IMR-90 (cell line): ENCODE data around the gene CTBP1. TPM values are rescaled to one million over a fixed set of nuclear protein-coding genes. Genes with fewer than 3 reads are reported as not detected.

ENCODE experiments used
- ATAC-seq: fragments of 200-7000 bp; cut with Tn5 transposase; 2 replicates; pipeline ENCODE4 v1.9.1; 2020; ENCODE audit warnings: low read depth, mild to moderate bottlenecking, moderate library complexity
- BruUV-seq: library from RNA; stranded (reverse); fragments of 400-500 nt; replicated peaks from 2 replicates; lab custom pipeline; 2021; lab: Mats Ljungman, UMichigan
- CTCF ChIA-PET: fragments of 300-600 bp; formaldehyde crosslinking; extraction: SDS; loops from one replicate; lab custom pipeline; 2021; ENCODE audit warnings: antibody characterized with exemption; lab: Yijun Ruan, JAX
- POLR2A ChIA-PET: fragments of 300-600 bp; sonication (Branson Sonifier 250); formaldehyde crosslinking; loops from one replicate; lab custom pipeline; 2022; ENCODE audit warnings: antibody characterized with exemption; ENCODE audit not compliant: unreplicated experiment; lab: Charles Lee
- DNase-seq: peaks from one replicate; pipeline ENCODE4 v3.0.0; 2013
- H2AFZ ChIP-seq: replicated peaks from 2 replicates; pipeline ENCODE3; 2013; ENCODE audit warnings: low read length, mild to moderate bottlenecking; ENCODE audit not compliant: poor library complexity
- H2AK5ac ChIP-seq: 2 replicates; pipeline ENCODE4 v1.6.1; 2013; ENCODE audit warnings: low read depth, low read length, inconsistent platforms
- H2AK9ac ChIP-seq: replicated peaks from 2 replicates; pipeline ENCODE3; 2013; ENCODE audit warnings: mild to moderate bottlenecking, low read depth, low read length, moderate library complexity; ENCODE audit not compliant: poor library complexity
- H2BK120ac ChIP-seq: 2 replicates; pipeline ENCODE4 v1.6.1; 2013; ENCODE audit warnings: low read depth, low read length, inconsistent platforms
- H2BK15ac ChIP-seq: 3 replicates; pipeline ENCODE4 v1.6.1; 2013; ENCODE audit warnings: low read depth, low read length, inconsistent platforms
- H2BK20ac ChIP-seq: 2 replicates; pipeline ENCODE4 v1.6.1; 2013; ENCODE audit warnings: low read depth, mild to moderate bottlenecking, inconsistent platforms, low read length, moderate library complexity
- H2BK5ac ChIP-seq: 2 replicates; pipeline ENCODE4 v1.6.1; 2013; ENCODE audit warnings: mild to moderate bottlenecking, low read depth, low read length, inconsistent platforms; ENCODE audit not compliant: poor library complexity, severe bottlenecking
- H3K14ac ChIP-seq: replicated peaks from 2 replicates; pipeline ENCODE4 v1.6.1; 2013; ENCODE audit warnings: low read depth, low read length, inconsistent platforms
- H3K18ac ChIP-seq: 2 replicates; pipeline ENCODE4 v1.6.1; 2013; ENCODE audit warnings: low read depth, low read length, control low read depth
- H3K23ac ChIP-seq: 2 replicates; pipeline ENCODE4 v1.6.1; 2013; ENCODE audit warnings: low read depth, low read length, inconsistent platforms
- H3K27ac ChIP-seq: 2 replicates; pipeline ENCODE4 v1.5.1; 2013; ENCODE audit warnings: mild to moderate bottlenecking, control low read depth, low read length; ENCODE audit not compliant: insufficient read depth
- H3K27me3 ChIP-seq: 2 replicates; pipeline ENCODE4 v1.6.1; 2013; ENCODE audit warnings: low read length; ENCODE audit not compliant: control insufficient read depth, insufficient read depth
- H3K36me3 ChIP-seq: 2 replicates; pipeline ENCODE4 v1.6.1; 2013; ENCODE audit warnings: low read length, mixed read lengths; ENCODE audit not compliant: control insufficient read depth, insufficient read depth
- H3K4ac ChIP-seq: 2 replicates; pipeline ENCODE4 v1.6.1; 2013; ENCODE audit warnings: low read depth, low read length, inconsistent platforms
- H3K4me1 ChIP-seq: 2 replicates; pipeline ENCODE4 v1.6.1; 2013; ENCODE audit warnings: low read length, mixed read lengths; ENCODE audit not compliant: control insufficient read depth, insufficient read depth
- H3K4me2 ChIP-seq: 2 replicates; pipeline ENCODE4 v1.6.1; 2013; ENCODE audit warnings: low read depth, mild to moderate bottlenecking, control low read depth, low read length, moderate library complexity
- H3K4me3 ChIP-seq: 2 replicates; pipeline ENCODE4 v1.5.1; 2013; ENCODE audit warnings: low read depth, mild to moderate bottlenecking, control low read depth, low read length, moderate library complexity; ENCODE audit not compliant: insufficient read depth
- H3K56ac ChIP-seq: 2 replicates; pipeline ENCODE4 v1.6.1; 2013; ENCODE audit warnings: low read length, inconsistent platforms; ENCODE audit not compliant: insufficient read depth; ENCODE audit errors: extremely low read depth
- H3K79me1 ChIP-seq, 2 experiments: 2 replicates each; pipeline ENCODE4 v1.6.1; 2013; ENCODE audit warnings: low read length in 2 of 2, inconsistent platforms in 1 of 2, low read depth in 1 of 2
- H3K9ac ChIP-seq: 2 replicates; pipeline ENCODE4 v1.6.1; 2013; ENCODE audit warnings: low read depth, low read length, control low read depth
- H3K9me1 ChIP-seq: 2 replicates; pipeline ENCODE4 v1.6.1; 2013; ENCODE audit warnings: low read length, inconsistent platforms; ENCODE audit not compliant: insufficient read depth
- H3K9me3 ChIP-seq: 2 replicates; pipeline ENCODE4 v1.6.1; 2013; ENCODE audit warnings: low read length; ENCODE audit not compliant: control insufficient read depth, insufficient read depth
- H4K20me1 ChIP-seq: 2 replicates; pipeline ENCODE4 v1.6.1; 2013; ENCODE audit warnings: low read length, inconsistent platforms; ENCODE audit not compliant: insufficient read depth
- H4K5ac ChIP-seq: 2 replicates; pipeline ENCODE4 v1.6.1; 2013; ENCODE audit warnings: mild to moderate bottlenecking, low read depth, low read length, control low read depth
- H4K8ac ChIP-seq, 2 experiments: 2 replicates each; pipeline ENCODE4 v1.6.1; 2013; ENCODE audit warnings: low read depth in 2 of 2, low read length in 2 of 2, control low read depth in 1 of 2, inconsistent platforms in 1 of 2
- H4K91ac ChIP-seq: 2 replicates; pipeline ENCODE4 v1.6.1; 2013; ENCODE audit warnings: low read depth, low read length, inconsistent platforms; ENCODE audit not compliant: insufficient read depth
- BHLHE40 ChIP-seq: fragments of 150-350 bp; IDR thresholded peaks from 2 replicates; pipeline ENCODE4 v1.6.1; 2016; ENCODE audit warnings: mild to moderate bottlenecking, low read depth, low read length
- CEBPB ChIP-seq: IDR thresholded peaks from 2 replicates; pipeline ENCODE4 v1.6.1; 2012; ENCODE audit warnings: low read depth, low read length, improper control_type of control experiment
- CHD1 ChIP-seq: IDR thresholded peaks from 2 replicates; pipeline ENCODE4 v1.6.1; 2012; ENCODE audit warnings: low read depth, low read length, improper control_type of control experiment
- CTCF ChIP-seq: conservative IDR thresholded peaks from 2 replicates; pipeline ENCODE4 v1.5.1; 2012; ENCODE audit warnings: mild to moderate bottlenecking, low read depth, low read length, improper control_type of control experiment
- ELK1 ChIP-seq: fragments of 150-350 bp; IDR thresholded peaks from 2 replicates; pipeline ENCODE4 v1.6.1; 2016; ENCODE audit warnings: low read depth, mild to moderate bottlenecking, low read length, moderate library complexity, borderline replicate concordance
- FOS ChIP-seq: fragments of 150-350 bp; IDR thresholded peaks from 2 replicates; pipeline ENCODE4 v1.6.1; 2016; ENCODE audit warnings: low read depth, low read length
- MAFK ChIP-seq: IDR thresholded peaks from 2 replicates; pipeline ENCODE4 v1.6.1; 2012; ENCODE audit warnings: low read depth, low read length, improper control_type of control experiment
- MAZ ChIP-seq: IDR thresholded peaks from 2 replicates; pipeline ENCODE4 v1.6.1; 2012; ENCODE audit warnings: low read depth, mild to moderate bottlenecking, low read length, improper control_type of control experiment, moderate library complexity, borderline replicate concordance
- MXI1 ChIP-seq: IDR thresholded peaks from 2 replicates; pipeline ENCODE4 v1.6.1; 2012; ENCODE audit warnings: low read depth, mild to moderate bottlenecking, low read length, moderate library complexity, borderline replicate concordance
- NFE2L2 ChIP-seq: fragments of 150-350 bp; IDR thresholded peaks from 2 replicates; pipeline ENCODE4 v1.6.1; 2016; ENCODE audit warnings: low read depth, mild to moderate bottlenecking, low read length
- POLR2A ChIP-seq: IDR thresholded peaks from 2 replicates; pipeline ENCODE4 v1.6.1; 2012; ENCODE audit warnings: mild to moderate bottlenecking, low read depth, low read length
- RAD21 ChIP-seq: IDR thresholded peaks from 2 replicates; pipeline ENCODE4 v1.6.1; 2012; ENCODE audit warnings: low read length, improper control_type of control experiment
- RCOR1 ChIP-seq: IDR thresholded peaks from 2 replicates; pipeline ENCODE4 v1.6.1; 2012; ENCODE audit warnings: mild to moderate bottlenecking, low read length, improper control_type of control experiment; ENCODE audit not compliant: insufficient replicate concordance
- RFX5 ChIP-seq: IDR thresholded peaks from 2 replicates; pipeline ENCODE4 v1.8.0; 2012; ENCODE audit warnings: low read depth, mild to moderate bottlenecking, low read length, moderate library complexity
- SMC3 ChIP-seq: fragments of 150-350 bp; IDR thresholded peaks from 2 replicates; pipeline ENCODE4 v1.6.1; 2016; ENCODE audit warnings: low read depth, mild to moderate bottlenecking, antibody characterized with exemption, low read length, moderate library complexity
- USF2 ChIP-seq: fragments of 150-350 bp; IDR thresholded peaks from 2 replicates; pipeline ENCODE4 v1.6.1; 2017; ENCODE audit warnings: mild to moderate bottlenecking, antibody characterized with exemption, low read length, low read depth
- WGBS, 2 experiments: methylation state at CpG; one replicate each; pipeline versions ENCODE4 v1.1.5 to v1.1.7; 2013; ENCODE audit warnings: missing lambda C conversion rate in 2 of 2; ENCODE audit not compliant: insufficient read length in 1 of 2; ENCODE audit errors: extremely low coverage in 2 of 2; 5-methylcytosine and 5-hydroxymethylcytosine counted together
- dilution Hi-C: fragments of 300-500 bp; cut with HindIII; formaldehyde crosslinking; loops from one replicate; pipeline ENCODE4 v1.14.3; 2018; ENCODE audit warnings: low sequenced_read_pairs; ENCODE audit not compliant: unreplicated experiment
- in situ Hi-C: fragments of 300-500 bp; cut with MboI; formaldehyde crosslinking; loops from 3 replicates; pipeline ENCODE4 v1.14.3; 2019; ENCODE audit warnings: low sequenced_read_pairs, inconsistent platforms, mixed read lengths
- intact Hi-C: fragments of 100-400 bp; cut with micrococcal nuclease; formaldehyde crosslinking; loops from 2 replicates; pipeline ENCODE4 v1.10.0; 2022
- polyA plus RNA-seq, 3 experiments: library from polyadenylated mRNA; depleted of rRNA; stranded (reverse); fragments of >200 nt; gene quantifications; 2 replicates each; pipeline ENCODE4 v1.2.3, GENCODE V29; 2012; ENCODE audit warnings: low replicate concordance in 1 of 3
- total RNA-seq: library from RNA; depleted of rRNA; stranded (reverse); fragments of >200 nt; gene quantifications from 2 replicates; pipeline ENCODE4 v1.2.3, GENCODE V29; 2012

CTBP1 gene
- total and polyA plus RNA-seq, 2 of the 4 experiments (the other 2 are of a cell fraction) = 147 to 212 TPM

GRCh38 chr4:1216869-1217294 lies 32.0 kb downstream of the CTBP1 start:
- Histone ChIP-seq H3K9me1 (peaks cover 7% of the 10 kb centered on the region; the same call in 1 of the 2 replicates), H2AK5ac (no peak overlapping the region), H2BK20ac (no peak overlapping the region; the same call in 1 of the 2 replicates), H4K20me1 (no peaks in the 10 kb centered on the region; the same call in none of the 2 replicates), H3K4me1 (peaks cover 3% of the 10 kb centered on the region), H3K56ac (no peak overlapping the region), H2BK5ac (no peak overlapping the region), H2BK120ac (no peak overlapping the region), H2BK15ac (no peak overlapping the region), H3K79me1 (peaks cover 17 to 59% of the 10 kb centered on the region in 2 experiments), H3K9me3 (no peaks in the 10 kb centered on the region), H4K8ac (no peak overlapping the region), H3K18ac (no peak overlapping the region), H3K4ac (no peak overlapping the region), H3K14ac (no peak overlapping the region), H3K9ac (no peak overlapping the region), H3K4me3 (no peak overlapping the region), H2AFZ (no peak overlapping the region), H3K36me3 (peaks cover 75% of the 10 kb centered on the region), H3K23ac (no peak overlapping the region), H3K27ac (no peak overlapping the region), H4K91ac (no peak overlapping the region), H3K27me3 (no peaks in the 10 kb centered on the region), H2AK9ac (no peak overlapping the region), H3K4me2 (no peak overlapping the region), H4K5ac (no peak overlapping the region)
- POLR2A ChIA-PET = no interaction called here
- DNase-seq (no peak), ATAC-seq (no peak)
- no TSS peak for BruUV-seq
- CTCF ChIA-PET = no interaction called here
- intact Hi-C loops = no loop called here
- WGBS, 2 experiments = 86% methylated on average over 12 of the region's 21 CpGs; no CpG with 5 or more reads in 1 of the 2 experiments
- in situ Hi-C loops = no loop called here
- TF ChIP-seq POLR2A (no peak), ELK1 (no peak), RAD21 (no peak), RCOR1 (no peak), MAFK (no peak), MAZ (no peak), CHD1 (no peak), RFX5 (no peak), CEBPB (no peak), SMC3 (no peak), NFE2L2 (no peak), CTCF (no peak), BHLHE40 (no peak), USF2 (no peak), MXI1 (no peak), FOS (no peak)
- dilution Hi-C loops = no loop called here
